Measurements from ENCODE around the gene RYR3. TPM values are rescaled to one million over a fixed set of nuclear protein-coding genes. Genes with fewer than 3 reads are reported as not detected.

The RYR3 gene
- polyA plus RNA-seq, 4 donors: 4.8 to 10.1 (median 7.1) TPM

DNA sequence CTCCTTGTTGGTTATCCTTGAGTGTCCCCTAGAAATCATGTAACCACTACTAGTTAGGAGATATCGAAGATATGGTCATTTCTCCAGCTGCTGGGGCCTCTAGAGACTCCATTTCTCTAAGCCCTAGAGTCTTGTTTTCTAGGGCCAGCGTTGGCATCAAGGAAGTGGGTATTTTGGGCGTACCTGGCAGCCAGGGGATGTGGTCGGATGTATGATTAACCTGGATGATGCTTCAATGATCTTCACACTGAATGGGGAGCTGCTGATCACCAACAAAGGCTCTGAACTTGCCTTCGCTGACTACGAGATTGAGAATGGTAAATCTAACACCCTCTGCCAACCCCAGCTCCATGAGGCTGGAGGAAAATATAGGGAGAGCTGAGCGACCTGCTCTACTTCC is 325.5 kb downstream of the RYR3 start:
- no peak for DNase-seq (ENCODE audit: low read depth in 4 of 4, low spot score in 3 of 4)

DNA sequence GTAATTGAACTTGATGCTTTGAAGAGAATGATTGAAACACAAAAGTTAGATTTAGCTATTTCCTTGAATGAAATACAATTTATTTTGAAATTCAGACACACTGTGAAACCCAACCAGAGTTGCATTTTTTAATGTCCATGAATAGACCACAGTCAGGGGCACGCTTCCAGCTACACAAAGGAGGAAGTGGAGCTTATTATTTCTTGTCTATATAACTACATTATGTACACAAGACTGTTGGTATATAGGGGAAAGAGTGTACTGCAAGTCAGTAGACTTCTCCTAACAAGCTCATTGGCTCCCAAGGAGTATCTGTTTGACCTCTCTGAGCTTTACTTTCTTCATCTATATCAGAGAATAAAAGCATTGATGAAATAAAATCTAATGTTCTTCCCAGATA is 326.2 kb downstream of the RYR3 start:
- no peak for DNase-seq (ENCODE audit: low read depth in 4 of 4, low spot score in 3 of 4)

DNA sequence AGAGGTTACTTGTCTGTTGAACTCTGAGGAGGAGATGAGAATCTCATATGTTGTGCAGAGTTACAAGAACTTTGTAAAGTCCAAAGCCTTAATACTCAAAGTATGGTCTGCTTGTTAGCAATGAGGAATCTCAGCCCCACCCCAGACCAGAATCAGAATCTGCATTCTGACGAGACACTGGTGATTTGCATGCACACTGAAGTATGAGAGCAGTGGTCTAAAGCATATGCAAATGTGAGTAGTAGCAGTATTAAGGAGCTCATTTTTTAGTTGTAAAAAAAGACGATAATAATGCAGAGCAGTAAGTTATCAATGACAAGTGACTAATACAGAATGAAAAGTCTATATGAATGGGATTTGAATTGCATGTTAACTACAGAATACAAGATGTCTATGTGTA is 327.7 kb downstream of the RYR3 start:
- no peak for DNase-seq (ENCODE audit: low read depth in 4 of 4, low spot score in 3 of 4)

- DNase-seq (ENCODE audit: low read depth in 4 of 4, low spot score in 3 of 4): no peak
Observed at GRCh38 chr15:33639051-33639450, 328.3 kb downstream of the RYR3 start.

GRCh38 chr15:33639456-33639855 is 328.7 kb downstream of the RYR3 start:
- no peak for DNase-seq (ENCODE audit: low read depth in 4 of 4, low spot score in 3 of 4)

DNA sequence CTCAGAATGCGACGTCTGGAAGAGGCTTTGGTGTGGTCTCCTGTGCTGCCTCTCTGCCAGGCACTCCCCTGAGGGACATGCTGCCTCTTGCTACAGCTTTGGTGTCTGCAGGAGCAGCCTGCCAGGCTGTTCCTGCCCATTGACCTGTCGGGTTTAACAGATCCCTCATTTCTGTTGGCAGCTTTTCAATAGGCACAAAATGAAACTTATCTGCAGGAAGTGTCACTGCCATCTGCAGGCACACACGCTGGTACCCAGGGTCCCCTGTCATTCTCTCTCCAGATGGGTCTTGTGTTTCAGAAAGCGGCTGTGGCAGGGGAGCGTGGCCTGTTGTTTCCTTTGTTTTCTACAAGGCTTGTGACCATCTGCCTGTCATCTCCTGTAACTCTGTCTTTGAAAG is 329.2 kb downstream of the RYR3 start:
- DNase-seq (ENCODE audit: low read depth in 4 of 4, low spot score in 3 of 4): no peak

GRCh38 chr15:33641069-33641468 is 330.3 kb downstream of the RYR3 start:
- no peak for DNase-seq (ENCODE audit: low read depth in 4 of 4, low spot score in 3 of 4)

- no peak for DNase-seq (ENCODE audit: low read depth in 4 of 4, low spot score in 3 of 4)
Observed at GRCh38 chr15:33644304-33644703, 333.5 kb downstream of the RYR3 start.

DNA sequence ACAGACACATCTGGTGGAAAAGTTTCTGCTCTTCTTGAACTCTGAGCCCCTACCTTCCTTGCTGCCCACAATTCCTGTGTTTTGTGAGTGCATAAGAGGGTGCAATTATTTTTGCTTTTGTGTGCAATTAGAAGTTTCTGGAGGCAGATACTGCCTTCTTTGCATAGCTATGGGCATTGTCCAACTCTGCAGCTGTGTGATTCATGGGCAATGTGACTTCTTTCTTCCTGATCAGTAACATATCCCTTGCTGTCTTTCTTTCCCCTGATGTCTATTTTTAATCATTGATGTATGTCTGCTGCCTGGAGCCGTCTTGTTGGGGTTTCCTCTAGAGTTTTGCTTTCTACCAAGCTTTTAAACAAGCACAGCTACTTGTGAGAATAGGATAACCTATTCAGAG is 336.0 kb downstream of the RYR3 start:
- no peak for DNase-seq (ENCODE audit: low read depth in 4 of 4, low spot score in 3 of 4)

DNA sequence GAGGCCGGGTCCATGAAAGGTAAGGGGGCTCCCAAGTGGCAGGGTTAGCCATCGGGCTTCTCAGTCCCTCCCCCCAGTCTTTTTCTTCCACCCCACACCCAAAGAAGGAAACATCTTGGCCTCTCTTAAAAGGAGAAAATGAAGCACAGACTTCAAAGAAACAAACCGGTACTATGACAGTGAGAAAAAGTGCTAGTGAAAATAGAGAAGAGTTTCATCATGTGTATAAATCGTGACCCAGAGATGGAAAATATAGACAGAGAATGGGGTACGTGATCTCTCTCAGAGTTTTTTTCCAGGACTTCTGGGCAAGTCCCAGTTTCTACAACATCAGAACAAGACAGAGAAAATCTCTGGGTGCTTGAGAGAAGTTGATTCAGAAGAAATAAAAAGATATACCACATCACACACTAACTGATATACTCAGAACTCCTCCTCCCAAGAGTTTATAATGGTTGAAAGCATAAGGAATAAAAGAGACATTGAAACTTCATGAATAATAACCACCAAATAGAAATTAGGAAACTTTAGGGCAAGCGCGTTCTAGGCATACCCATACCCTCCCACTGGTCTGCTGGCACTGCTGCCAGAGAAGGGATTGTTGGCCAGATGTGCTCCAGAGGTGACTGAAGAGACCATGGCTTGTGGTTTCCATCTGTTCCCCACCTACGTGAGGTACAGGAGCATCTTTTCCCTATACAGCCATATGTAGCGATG is 338.6 kb downstream of the RYR3 start:
- DNase-seq (ENCODE audit: low read depth in 4 of 4, low spot score in 3 of 4): no peak

- no peak for DNase-seq (ENCODE audit: low read depth in 4 of 4, low spot score in 3 of 4)
Observed at GRCh38 chr15:33654860-33655259, 344.1 kb downstream of the RYR3 start.

GRCh38 chr15:33655488-33655887 is 344.7 kb downstream of the RYR3 start:
- no peak for DNase-seq (ENCODE audit: low read depth in 4 of 4, low spot score in 3 of 4)

DNA sequence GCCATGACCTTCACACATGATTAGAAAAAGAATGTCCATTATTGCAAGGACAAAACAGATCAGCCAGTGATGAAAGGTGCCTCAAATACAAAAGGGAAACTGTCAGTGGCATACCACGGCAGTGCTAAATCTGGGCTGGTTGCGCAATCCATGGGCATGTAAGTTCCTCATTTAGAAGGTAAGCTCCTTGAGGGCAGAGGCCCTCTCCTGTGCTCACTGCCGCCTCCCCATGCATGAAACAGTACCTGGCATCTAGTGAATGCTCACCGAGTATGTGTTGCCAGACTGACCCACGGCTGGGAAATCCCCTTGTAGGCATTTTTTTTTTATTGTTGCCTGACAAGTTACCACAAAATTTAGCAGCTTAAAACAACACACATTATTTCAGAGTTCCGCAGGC is 345.4 kb downstream of the RYR3 start:
- no peak for DNase-seq (ENCODE audit: low read depth in 4 of 4, low spot score in 3 of 4)

DNA sequence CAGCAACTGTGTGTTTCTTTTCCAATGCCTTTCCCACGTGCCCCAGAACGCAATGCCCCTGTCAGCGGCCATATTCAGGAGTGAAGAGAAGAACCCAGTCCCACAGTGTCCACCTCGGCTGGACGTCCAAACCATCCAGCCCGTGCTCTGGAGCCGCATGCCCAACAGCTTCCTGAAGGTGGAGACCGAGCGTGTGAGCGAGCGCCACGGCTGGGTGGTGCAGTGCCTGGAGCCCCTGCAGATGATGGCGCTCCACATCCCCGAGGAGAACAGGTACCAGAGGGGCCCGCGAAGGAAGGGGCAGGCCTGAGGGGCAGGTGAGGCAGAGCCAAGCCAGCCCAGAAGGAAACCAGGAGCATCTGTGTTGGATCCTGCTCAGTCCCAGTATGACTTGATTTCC is 349.4 kb downstream of the RYR3 start:
- DNase-seq (ENCODE audit: low read depth in 4 of 4, low spot score in 3 of 4): no peak

DNA sequence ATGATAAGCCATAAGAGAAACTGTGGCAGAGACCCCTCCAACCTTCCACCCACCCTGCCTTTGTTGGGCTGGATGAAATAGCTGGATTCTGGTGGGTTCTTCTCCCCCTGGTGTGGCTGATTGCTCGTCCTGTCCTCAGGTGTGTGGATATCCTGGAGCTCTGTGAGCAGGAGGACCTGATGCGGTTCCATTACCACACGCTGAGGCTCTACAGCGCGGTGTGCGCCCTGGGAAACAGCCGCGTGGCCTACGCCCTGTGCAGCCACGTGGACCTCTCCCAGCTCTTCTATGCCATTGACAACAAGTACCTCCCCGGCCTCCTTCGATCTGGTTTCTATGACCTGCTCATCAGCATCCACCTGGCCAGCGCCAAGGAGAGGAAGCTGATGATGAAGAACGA is 351.2 kb downstream of the RYR3 start:
- DNase-seq (ENCODE audit: low read depth in 4 of 4, low spot score in 3 of 4): no peak

GRCh38 chr15:33664947-33665346 is 354.2 kb downstream of the RYR3 start:
- no peak for DNase-seq (ENCODE audit: low read depth in 4 of 4, low spot score in 3 of 4)

DNA sequence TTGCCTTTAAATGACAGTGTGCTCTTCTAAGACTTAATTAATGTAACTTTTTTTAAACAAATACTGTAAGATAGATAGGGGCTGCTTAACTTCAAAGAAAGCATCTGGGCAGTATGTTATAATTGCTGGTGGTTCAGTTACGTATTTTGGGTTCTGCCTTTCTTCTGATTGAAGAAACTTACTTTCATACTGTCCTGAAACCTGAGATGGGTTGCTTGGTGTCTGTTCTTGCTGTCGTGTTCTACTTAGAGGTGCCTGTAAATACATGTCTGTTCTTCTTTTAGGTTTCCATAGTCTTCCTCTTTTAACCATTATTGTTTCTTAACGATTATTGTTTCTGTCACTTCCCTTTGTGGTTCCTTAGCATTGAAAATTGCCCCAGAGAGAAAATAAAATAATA is 359.8 kb downstream of the RYR3 start:
- no peak for DNase-seq (ENCODE audit: low read depth in 4 of 4, low spot score in 3 of 4)

- DNase-seq (ENCODE audit: low read depth in 4 of 4, low spot score in 3 of 4): no peak
Observed at GRCh38 chr15:33671456-33671855, 360.7 kb downstream of the RYR3 start.

GRCh38 chr15:33675246-33675645 is 364.5 kb downstream of the RYR3 start:
- DNase-seq (ENCODE audit: low read depth in 4 of 4, low spot score in 3 of 4): no peak

DNA sequence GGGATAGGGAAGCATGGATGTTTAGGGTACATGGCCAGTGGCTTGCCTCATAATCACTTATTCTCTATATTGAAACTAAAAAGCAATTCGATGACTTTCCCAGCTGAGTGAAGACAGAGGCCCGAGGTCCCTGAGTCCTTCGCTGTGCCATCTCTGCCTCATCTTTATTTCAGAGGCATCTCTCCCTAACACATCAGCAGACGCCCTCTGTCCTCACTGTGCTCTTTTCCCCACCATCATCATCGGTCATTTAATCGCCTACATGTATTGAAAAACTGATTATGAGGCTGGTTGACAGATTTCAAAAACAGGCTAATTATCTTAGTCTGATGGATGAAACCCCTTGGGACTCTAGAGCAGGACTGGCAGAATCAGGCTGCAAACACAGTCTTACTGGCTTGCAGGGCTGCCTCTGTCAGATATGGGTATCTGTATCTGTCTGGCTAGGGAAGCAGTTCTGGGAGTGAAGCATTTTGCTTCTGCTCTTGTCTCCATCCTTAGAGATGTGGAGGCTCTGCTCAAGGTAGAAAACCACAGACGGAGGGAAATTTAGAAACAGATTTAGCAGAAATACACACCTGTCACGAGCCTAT is 366.6 kb downstream of the RYR3 start:
- DNase-seq (ENCODE audit: low read depth in 4 of 4, low spot score in 3 of 4): no peak

- DNase-seq (ENCODE audit: low read depth in 4 of 4, low spot score in 3 of 4): no peak
Observed at GRCh38 chr15:33678176-33678575, 367.4 kb downstream of the RYR3 start.

GRCh38 chr15:33678602-33679001 is 367.8 kb downstream of the RYR3 start:
- DNase-seq (ENCODE audit: low read depth in 4 of 4, low spot score in 3 of 4): no peak

DNA sequence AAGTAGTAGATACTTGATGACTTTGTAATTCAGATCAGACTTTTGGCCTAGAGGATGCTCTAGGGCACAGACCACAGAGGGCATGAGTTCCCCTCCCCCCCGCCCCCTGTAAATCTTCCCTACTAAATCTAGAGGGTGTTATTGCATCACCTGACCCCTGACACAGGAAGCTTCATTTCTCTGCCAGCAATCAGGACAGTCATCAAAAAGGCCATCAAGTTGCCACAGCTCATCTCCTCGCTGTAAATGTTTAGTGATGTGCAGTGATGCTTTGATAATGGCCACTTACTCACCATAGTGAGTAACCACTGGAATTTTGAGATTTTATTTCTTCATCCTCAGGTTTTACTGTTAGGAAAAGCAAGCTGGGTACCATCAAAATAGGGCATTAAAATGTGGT is 368.3 kb downstream of the RYR3 start:
- no peak for DNase-seq (ENCODE audit: low read depth in 4 of 4, low spot score in 3 of 4)

Measured in right renal pelvis (tissue), 4 donors.